GM23248 (cell line): Measurements from ENCODE around the gene CD37.

Source experiments
- EZH2 ChIP-seq: fragments of 200-600 bp; sonication (generic); IDR thresholded peaks from 2 replicates; pipeline ENCODE4 v1.6.1; 2018; ENCODE audit warnings: antibody characterized with exemption, mild to moderate bottlenecking; ENCODE audit not compliant: insufficient read depth, poor library complexity, severe bottlenecking
- EZH2phosphoT487 ChIP-seq: fragments of 200-600 bp; sonication (generic); IDR thresholded peaks from 2 replicates; pipeline ENCODE4 v1.6.1; 2018; ENCODE audit warnings: antibody characterized with exemption, moderate library complexity, mild to moderate bottlenecking, low read depth; ENCODE audit not compliant: insufficient read depth

DNA sequence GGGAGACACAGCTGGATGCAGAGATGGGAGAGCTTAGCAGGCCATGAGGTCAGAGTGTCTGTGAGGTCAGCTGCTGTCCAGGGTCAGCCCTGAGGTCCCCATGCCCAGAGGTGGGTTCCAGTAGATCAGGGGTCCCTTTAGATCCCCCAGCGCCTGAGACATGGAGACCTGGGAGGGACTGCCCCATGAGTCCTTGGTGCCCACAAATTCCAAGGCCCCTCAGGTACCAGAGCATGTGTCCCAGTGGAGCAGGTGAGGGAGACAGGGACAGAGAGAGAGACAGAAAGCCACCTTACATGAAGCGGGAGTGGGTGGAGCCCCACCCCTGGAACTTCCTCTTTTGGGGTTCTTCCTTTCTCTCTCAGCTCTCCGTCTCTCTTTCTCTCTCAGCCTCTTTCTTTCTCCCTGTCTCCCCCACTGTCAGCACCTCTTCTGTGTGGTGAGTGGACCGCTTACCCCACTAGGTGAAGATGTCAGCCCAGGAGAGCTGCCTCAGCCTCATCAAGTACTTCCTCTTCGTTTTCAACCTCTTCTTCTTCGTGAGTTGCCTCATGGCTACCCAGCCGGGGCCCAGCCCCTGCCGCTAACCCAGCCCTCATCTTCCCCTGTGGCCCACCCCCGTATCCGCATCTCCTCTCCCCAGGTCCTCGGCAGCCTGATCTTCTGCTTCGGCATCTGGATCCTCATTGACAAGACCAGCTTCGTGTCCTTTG is at the start of gene CD37:
- TF ChIP-seq EZH2 = no peak
- no peak for TF ChIP-seq EZH2phosphoT487
